Omental fat pad (tissue), 4 donors: ENCODE measurements around the gene DSTN. TPM values are rescaled to one million over a fixed set of nuclear protein-coding genes. Genes with fewer than 3 reads are reported as not detected.

Source experiments
- ATAC-seq: fragments of 150-250 bp; one replicate; pipeline ENCODE4 v1.9.1; 2016; ENCODE audit warnings: mild to moderate bottlenecking, moderate library complexity; ENCODE audit not compliant: low FRiP score
- DNase-seq: peaks from one replicate; pipeline ENCODE4 v3.0.0-alpha.2; 2019; ENCODE audit warnings: low spot score
- total RNA-seq, 4 donors: library from RNA; depleted of rRNA; stranded (reverse); fragments of >200 nt; gene quantifications; one replicate each; pipeline ENCODE4 v1.1.0, GENCODE V29; 2016
- TF ChIP-seq, protein P1 (sequence below), 3 donors: fragments of 450-650 bp; IDR thresholded peaks; one replicate each; pipeline ENCODE4 v1.5.1; 2016 to 2017; ENCODE audit warnings: antibody characterized with exemption in 3 of 3, mild to moderate bottlenecking in 3 of 3, moderate library complexity in 2 of 3

Gene DSTN
- total RNA-seq, 4 donors from 2014 or later = 147 to 228 (median 170) TPM

DNA sequence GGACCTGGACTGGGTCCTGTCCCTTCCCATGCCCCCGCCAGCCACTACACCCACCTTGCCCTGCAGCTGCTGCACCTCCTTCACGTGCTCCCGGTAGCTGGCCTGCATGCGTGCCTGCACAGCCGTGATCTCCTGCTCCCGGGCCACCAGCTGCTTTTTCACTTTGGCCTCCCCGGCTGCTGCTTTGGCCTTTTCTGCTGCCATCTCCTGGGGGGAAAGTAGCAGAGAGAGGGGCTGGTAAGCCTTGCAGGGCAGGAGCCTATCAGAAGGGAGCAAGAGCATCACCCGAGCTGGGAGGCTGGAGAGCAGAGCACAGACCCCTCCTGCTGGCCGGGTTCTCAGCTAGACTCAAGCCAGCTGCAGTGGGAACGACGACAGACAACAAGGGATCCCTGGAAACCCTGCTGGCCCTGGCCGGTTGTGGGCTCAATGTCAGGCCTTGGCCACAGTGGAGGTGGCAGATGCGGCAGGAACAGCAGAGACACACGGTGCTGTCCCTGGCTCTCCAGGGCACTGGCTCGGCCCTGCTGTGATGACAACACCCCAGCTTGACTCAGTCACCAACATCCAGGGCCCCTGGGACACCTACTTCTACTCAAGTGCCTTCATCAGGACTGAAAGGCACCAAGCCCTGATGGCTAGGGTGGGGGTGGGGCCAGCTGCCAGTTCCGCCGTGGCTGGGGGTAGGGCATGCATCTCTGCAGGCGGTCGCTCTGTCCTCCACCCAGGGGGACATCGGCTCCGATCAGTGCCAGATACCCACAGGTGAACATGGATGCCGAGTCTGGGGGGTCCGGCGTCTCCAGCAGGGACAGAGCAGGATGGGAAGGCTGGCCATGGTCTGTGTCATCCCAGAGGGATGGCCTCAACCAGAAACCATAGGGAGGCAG lies 66.9 kb downstream of the DSTN start:
- ATAC-seq (no peak), DNase-seq (no peak)
- TF ChIP-seq, protein P1, sequence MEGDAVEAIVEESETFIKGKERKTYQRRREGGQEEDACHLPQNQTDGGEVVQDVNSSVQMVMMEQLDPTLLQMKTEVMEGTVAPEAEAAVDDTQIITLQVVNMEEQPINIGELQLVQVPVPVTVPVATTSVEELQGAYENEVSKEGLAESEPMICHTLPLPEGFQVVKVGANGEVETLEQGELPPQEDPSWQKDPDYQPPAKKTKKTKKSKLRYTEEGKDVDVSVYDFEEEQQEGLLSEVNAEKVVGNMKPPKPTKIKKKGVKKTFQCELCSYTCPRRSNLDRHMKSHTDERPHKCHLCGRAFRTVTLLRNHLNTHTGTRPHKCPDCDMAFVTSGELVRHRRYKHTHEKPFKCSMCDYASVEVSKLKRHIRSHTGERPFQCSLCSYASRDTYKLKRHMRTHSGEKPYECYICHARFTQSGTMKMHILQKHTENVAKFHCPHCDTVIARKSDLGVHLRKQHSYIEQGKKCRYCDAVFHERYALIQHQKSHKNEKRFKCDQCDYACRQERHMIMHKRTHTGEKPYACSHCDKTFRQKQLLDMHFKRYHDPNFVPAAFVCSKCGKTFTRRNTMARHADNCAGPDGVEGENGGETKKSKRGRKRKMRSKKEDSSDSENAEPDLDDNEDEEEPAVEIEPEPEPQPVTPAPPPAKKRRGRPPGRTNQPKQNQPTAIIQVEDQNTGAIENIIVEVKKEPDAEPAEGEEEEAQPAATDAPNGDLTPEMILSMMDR (IDR thresholded peaks at IDR 0.05) = no peak

DNA sequence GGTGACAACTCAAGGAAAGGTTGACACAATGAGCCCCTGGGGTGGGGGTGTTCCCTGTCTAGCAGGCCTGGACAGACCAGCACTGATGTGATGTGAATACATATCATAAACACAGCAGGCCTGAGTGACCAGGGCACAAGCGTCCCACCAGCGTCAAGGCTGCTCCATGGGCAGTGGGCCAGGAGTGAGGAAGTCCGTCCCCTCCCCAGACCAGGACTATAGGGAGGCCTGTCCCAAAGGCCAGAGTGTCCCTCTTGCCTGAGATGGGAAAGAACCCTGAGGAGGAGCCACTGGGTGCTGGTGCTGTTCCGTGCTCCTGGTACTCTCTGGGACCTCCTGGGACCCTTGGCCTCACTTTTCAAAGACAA lies 67.5 kb downstream of the DSTN start:
- TF ChIP-seq, protein P1 (IDR thresholded peaks at IDR 0.05) = no peak
- DNase-seq (no peak), ATAC-seq (no peak)

DNA sequence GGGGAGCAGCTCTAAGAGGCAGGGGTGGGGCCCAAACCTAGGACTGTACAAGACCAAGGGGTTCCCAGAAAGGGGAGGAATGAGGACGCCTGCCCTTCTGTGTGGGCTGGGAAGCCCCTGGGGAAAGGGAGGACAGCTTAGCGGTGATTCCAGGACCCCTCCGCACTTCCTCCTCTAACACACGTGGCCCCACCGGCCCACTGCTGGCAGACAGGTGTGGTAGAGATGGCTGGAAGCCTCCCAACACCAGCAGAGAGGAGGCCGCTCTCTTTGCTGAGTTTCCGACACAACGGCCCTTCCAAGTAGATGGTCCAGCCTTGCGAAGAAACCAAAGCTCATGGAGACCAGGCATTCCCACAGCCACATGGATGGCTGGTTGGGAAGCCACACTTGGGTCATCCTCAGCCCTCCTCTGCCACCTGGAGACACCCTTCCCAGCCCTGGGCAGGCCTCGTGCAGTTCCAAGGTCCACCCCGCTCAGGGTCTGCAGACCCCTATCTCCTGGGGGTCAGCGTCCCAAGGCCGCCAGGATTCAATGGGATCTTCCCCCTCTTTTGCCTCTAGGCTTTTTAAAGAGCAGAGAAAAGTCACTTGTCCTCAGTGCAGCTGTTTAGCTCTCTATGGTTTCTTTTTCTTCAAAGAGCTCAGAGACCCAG lies 68.2 kb downstream of the DSTN start:
- TF ChIP-seq, protein P1 (IDR thresholded peaks at IDR 0.05) = no peak
- DNase-seq (no peak), ATAC-seq (no peak)

DNA sequence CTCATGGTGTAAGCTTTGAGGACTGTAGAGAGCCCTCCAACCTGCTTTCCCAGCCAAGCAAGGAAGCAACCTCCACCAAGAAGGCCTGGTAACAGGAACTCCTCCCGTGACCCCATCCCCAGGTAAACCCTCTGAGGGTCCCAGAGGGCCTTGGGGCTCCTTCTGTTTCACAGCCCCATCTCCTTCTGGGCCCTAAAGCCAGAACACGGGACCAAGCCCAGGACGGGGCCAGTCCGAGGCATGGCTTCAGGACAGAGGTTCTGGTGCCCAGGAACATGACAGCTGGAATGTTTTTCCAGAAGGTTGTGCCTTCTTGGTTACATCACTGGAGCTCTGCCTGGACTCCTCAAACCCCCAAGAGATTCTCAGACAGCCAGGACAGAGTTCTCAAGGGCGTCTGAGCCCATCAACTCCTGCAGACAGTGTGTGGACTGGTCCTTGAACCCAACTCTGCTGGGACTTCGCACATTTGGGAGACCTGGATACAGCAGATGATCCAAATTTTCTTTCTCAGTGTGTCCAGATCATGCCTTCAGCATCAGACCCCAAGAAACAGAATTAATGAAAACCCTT lies 69.0 kb downstream of the DSTN start:
- no peak for DNase-seq
- no peak for ATAC-seq
- TF ChIP-seq, protein P1 (IDR thresholded peaks at IDR 0.05) = no peak

DNA sequence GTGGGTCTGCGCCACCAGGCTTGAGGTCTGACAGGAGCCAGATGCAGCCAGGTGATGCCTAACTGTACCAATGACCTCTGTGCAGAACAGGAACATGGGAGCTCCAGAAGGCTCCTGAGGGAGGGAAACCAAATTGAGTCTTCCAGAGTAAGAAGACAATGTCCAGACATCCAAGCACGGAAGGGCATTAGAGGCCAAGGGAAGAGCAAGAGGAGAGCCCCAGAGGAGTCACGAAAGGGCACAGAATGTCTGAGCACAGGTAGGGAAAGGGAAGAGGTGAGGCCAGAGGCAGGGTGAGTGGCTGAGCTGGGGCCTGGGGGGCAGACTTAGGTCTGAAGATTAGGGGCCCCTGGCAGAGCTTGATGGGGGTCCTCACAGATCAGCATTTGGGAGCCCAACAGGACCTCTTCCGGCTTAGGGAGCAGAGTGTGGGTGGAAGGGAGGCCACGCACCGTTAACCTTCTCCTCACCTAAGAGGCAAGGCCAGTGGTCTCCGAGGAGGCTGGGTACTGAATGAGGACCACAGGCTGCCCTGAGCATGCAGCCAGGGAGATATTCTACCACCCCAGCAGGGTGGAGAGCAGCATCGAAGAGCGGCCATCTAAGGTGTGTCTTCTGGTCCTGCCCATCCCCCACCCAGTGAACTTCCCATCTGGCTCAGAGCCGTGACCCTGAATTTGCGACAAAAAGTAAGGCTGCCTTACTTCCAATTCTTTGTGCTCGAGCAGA lies 70.4 kb downstream of the DSTN start:
- DNase-seq = no peak
- TF ChIP-seq, protein P1 (IDR thresholded peaks at IDR 0.05) = no peak
- no peak for ATAC-seq

DNA sequence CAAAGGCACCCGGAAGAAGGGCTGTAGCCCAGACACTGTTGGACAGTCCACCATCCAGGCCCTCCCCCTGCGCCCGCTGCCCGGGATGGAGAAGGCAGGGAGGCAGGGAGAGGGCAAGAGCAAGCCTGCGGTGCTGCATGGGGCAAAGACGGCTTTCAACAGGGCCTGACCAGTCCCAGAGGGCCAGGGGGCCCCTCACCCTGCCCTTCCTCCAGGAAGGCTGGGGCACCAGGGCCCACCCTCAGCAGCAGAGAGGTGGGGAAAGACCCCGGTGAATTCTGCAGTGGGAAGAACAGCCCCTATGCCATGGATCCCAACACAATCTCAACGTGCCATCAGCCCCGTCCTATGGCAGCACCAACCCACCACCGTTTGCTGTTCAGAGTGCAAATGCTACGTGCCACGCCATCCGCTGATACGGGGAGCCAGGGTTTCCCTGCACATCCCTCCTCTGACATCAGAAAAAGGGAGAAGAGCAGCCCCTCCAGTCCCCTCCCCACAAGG lies 71.1 kb downstream of the DSTN start:
- TF ChIP-seq, protein P1 (IDR thresholded peaks at IDR 0.05) = no peak
- no peak for ATAC-seq
- DNase-seq = no peak
